Vagina (tissue), 2 donors: ENCODE data around the gene TSPEAR.

Experiments used
- POLR2AphosphoS5 ChIP-seq, 2 donors: sonication (generic); formaldehyde crosslinking; IDR thresholded peaks; one replicate each; pipeline ENCODE4 v1.9.0; 2017; ENCODE audit warnings: antibody characterized with exemption in 2 of 2, mild to moderate bottlenecking in 2 of 2, low read depth in 1 of 2; ENCODE audit not compliant: insufficient read depth in 1 of 2
- TF ChIP-seq, protein P1 (sequence below), 3 experiments: fragments of 450-650 bp in 2 of 3; fragments of 200-600 bp in 1 of 3; sonication (generic) in 1 of 3; IDR thresholded peaks; one replicate each; pipeline ENCODE4 v1.5.1; 2017 to 2019; ENCODE audit warnings: antibody characterized with exemption in 3 of 3, mild to moderate bottlenecking in 2 of 3, moderate library complexity in 2 of 3

DNA sequence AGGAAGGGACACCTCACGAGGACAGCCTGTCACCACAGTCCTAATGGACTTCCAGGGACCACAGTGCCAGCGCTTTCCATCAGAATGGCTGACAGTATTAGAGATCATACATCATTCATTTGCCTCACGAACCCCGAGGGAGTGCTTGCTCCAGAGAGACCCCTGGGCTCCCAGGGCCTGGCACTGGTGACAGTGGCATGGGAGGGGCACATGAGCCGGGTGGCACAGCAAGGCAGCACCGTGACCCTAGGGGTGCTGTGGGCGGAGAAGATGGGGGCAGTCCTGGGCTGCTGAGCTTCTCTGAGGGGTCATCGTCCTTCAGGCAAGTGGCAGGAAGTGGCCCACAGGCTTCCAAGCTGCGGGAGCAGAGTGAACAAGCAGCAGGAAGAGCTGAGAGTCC is 16.4 kb upstream of the TSPEAR start:
- TF ChIP-seq, protein P1, sequence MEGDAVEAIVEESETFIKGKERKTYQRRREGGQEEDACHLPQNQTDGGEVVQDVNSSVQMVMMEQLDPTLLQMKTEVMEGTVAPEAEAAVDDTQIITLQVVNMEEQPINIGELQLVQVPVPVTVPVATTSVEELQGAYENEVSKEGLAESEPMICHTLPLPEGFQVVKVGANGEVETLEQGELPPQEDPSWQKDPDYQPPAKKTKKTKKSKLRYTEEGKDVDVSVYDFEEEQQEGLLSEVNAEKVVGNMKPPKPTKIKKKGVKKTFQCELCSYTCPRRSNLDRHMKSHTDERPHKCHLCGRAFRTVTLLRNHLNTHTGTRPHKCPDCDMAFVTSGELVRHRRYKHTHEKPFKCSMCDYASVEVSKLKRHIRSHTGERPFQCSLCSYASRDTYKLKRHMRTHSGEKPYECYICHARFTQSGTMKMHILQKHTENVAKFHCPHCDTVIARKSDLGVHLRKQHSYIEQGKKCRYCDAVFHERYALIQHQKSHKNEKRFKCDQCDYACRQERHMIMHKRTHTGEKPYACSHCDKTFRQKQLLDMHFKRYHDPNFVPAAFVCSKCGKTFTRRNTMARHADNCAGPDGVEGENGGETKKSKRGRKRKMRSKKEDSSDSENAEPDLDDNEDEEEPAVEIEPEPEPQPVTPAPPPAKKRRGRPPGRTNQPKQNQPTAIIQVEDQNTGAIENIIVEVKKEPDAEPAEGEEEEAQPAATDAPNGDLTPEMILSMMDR (IDR thresholded peaks at IDR 0.05), result no peak
- no peak for TF ChIP-seq POLR2AphosphoS5 (IDR thresholded peaks at IDR 0.05; ENCODE audit: insufficient read depth in 1 of 2, low read depth in 1 of 2)
